A673 (cell line): ENCODE measurements around the gene TSHZ2. TPM values are rescaled to one million over a fixed set of nuclear protein-coding genes. Genes with fewer than 3 reads are reported as not detected.
"Not testable (repeated sequence)": the region's sequence is repeated elsewhere in the genome, so short reads cannot be mapped to it uniquely, and the experiment has no call there.

Experiments
- BruUV-seq: library from RNA; stranded (reverse); fragments of 400-500 nt; replicated peaks from 2 replicates; lab custom pipeline; 2021; lab: Mats Ljungman, UMichigan
- CTCF ChIA-PET: fragments of 300-600 bp; sonication (Branson Sonifier 250); formaldehyde crosslinking; loops from one replicate; lab custom pipeline; 2022; ENCODE audit warnings: antibody characterized with exemption; lab: Charles Lee
- POLR2A ChIA-PET: fragments of 300-600 bp; sonication (Branson Sonifier 250); formaldehyde crosslinking; loops from one replicate; lab custom pipeline; 2022; ENCODE audit warnings: antibody characterized with exemption; ENCODE audit not compliant: low non-redundant PET; lab: Charles Lee
- DNase-seq: peaks from one replicate; pipeline ENCODE4 v3.0.0-alpha.2; 2015; ENCODE audit warnings: low spot score
- H3K27ac ChIP-seq: fragments of 200-600 bp; sonication (generic); 2 replicates; pipeline ENCODE4 v1.5.1; 2016; ENCODE audit warnings: mixed run types, low read depth, mild to moderate bottlenecking, mixed read lengths, antibody characterized with exemption, low read length; ENCODE audit not compliant: poor library complexity, severe bottlenecking
- H3K27me3 ChIP-seq: fragments of 200-600 bp; sonication (generic); replicated peaks from 2 replicates; pipeline ENCODE4 v1.6.1; 2017; ENCODE audit warnings: mixed run types, low read depth, mild to moderate bottlenecking, mixed read lengths, antibody characterized with exemption, low read length; ENCODE audit not compliant: insufficient read depth, poor library complexity
- H3K36me3 ChIP-seq: fragments of 200-600 bp; sonication (generic); 2 replicates; pipeline ENCODE4 v1.6.1; 2016; ENCODE audit warnings: mixed run types, mild to moderate bottlenecking, mixed read lengths, antibody characterized with exemption, low read length; ENCODE audit not compliant: insufficient read depth, poor library complexity, severe bottlenecking
- H3K4me1 ChIP-seq: fragments of 200-600 bp; sonication (generic); 2 replicates; pipeline ENCODE4 v1.6.1; 2017; ENCODE audit warnings: mixed run types, mild to moderate bottlenecking, mixed read lengths, antibody characterized with exemption, low read length; ENCODE audit not compliant: insufficient read depth, poor library complexity, severe bottlenecking
- H3K4me3 ChIP-seq: fragments of 200-600 bp; sonication (generic); 2 replicates; pipeline ENCODE4 v1.5.1; 2016; ENCODE audit warnings: low read depth, mixed run types, mild to moderate bottlenecking, mixed read lengths, low read length; ENCODE audit not compliant: poor library complexity, severe bottlenecking
- H3K9me3 ChIP-seq: fragments of 200-600 bp; sonication (generic); 2 replicates; pipeline ENCODE4 v1.6.1; 2016; ENCODE audit warnings: mixed run types, low read depth, mild to moderate bottlenecking, mixed read lengths, antibody characterized with exemption, low read length; ENCODE audit not compliant: poor library complexity, severe bottlenecking
- CTCF ChIP-seq: fragments of 300-800, 200-600 bp; sonication (generic); conservative IDR thresholded peaks from 2 replicates; pipeline ENCODE4 v1.5.1; 2017; ENCODE audit warnings: low read depth, mild to moderate bottlenecking, antibody characterized with exemption, low read length, moderate library complexity, mixed read lengths
- EZH2 ChIP-seq: fragments of 200-600 bp; sonication (generic); IDR thresholded peaks from 2 replicates; pipeline ENCODE4 v1.6.1; 2017; ENCODE audit warnings: borderline replicate concordance, low read depth, mild to moderate bottlenecking, mixed read lengths, antibody characterized with exemption, low read length; ENCODE audit not compliant: poor library complexity, severe bottlenecking
- intact Hi-C: fragments of 100-400 bp; cut with micrococcal nuclease; formaldehyde crosslinking; loops from one replicate; pipeline ENCODE4 v1.10.0; 2022; ENCODE audit not compliant: unreplicated experiment
- total RNA-seq: library from RNA; stranded (reverse); gene quantifications from 2 replicates; pipeline ENCODE4 v1.2.3, GENCODE V29; 2021

TSHZ2 gene
- total RNA-seq, 1 experiment from 2014 or later, result 4.1 TPM

GRCh38 chr20:53087037-53087777, 115.0 kb downstream of the TSHZ2 start:
- H3K36me3 ChIP-seq, result no peaks in the 10 kb centered on the region
- TF ChIP-seq EZH2 (no peak), CTCF (no peak)
- no peak for DNase-seq
- ChIA-PET POLR2A (no interaction called here), CTCF (no interaction called here)
- H3K9me3 ChIP-seq, result no peaks in the 10 kb centered on the region
- BruUV-seq, result no TSS peak
- no peak overlapping the region for H3K4me3 ChIP-seq
- H3K27ac ChIP-seq, result no peak overlapping the region
- intact Hi-C loops, result no loop called here
- H3K27me3 ChIP-seq, result no peaks in the 10 kb centered on the region
- peaks cover 21% of the 10 kb centered on the region for H3K4me1 ChIP-seq

- intact Hi-C loops, result no loop called here
- Histone ChIP-seq H3K36me3 (no peaks in the 10 kb centered on the region), H3K27me3 (no peaks in the 10 kb centered on the region), H3K4me1 (peaks cover 15% of the 10 kb centered on the region), H3K27ac (no peak overlapping the region), H3K4me3 (no peak overlapping the region), H3K9me3 (no peaks in the 10 kb centered on the region)
- BruUV-seq, result no TSS peak
- ChIA-PET POLR2A (no interaction called here), CTCF (no interaction called here)
- DNase-seq, result no peak
- no peak for TF ChIP-seq EZH2
- TF ChIP-seq CTCF, result no peak
These were observed 116.6 kb downstream of the TSHZ2 start for GRCh38 chr20:53088786-53089185.

GRCh38 chr20:53089851-53090250, 117.7 kb downstream of the TSHZ2 start:
- BruUV-seq, CTCF ChIA-PET, POLR2A ChIA-PET: not testable (repeated sequence)

GRCh38 chr20:53091789-53092188, 119.6 kb downstream of the TSHZ2 start:
- Histone ChIP-seq H3K9me3 (no peaks in the 10 kb centered on the region), H3K27me3 (no peaks in the 10 kb centered on the region), H3K4me1 (peaks cover 15% of the 10 kb centered on the region), H3K27ac (no peak overlapping the region), H3K4me3 (no peak overlapping the region), H3K36me3 (no peaks in the 10 kb centered on the region)
- ChIA-PET CTCF (no interaction called here), POLR2A (no interaction called here)
- TF ChIP-seq CTCF (no peak), EZH2 (no peak)
- intact Hi-C loops, result no loop called here
- no peak for DNase-seq
- BruUV-seq, result no TSS peak

More at GRCh38 chr20:53089851-53090250, 117.7 kb downstream of the TSHZ2 start:
- H3K27me3 ChIP-seq, H3K9me3 ChIP-seq, H3K27ac ChIP-seq, H3K4me3 ChIP-seq, DNase-seq, intact Hi-C loops, H3K36me3 ChIP-seq: not testable (repeated sequence)
- H3K4me1 ChIP-seq, result peaks cover 15% of the 10 kb centered on the region
